K562 (cell line): Measurements from ENCODE around the gene ZNF358. TPM values are rescaled to one million over a fixed set of nuclear protein-coding genes. Genes with fewer than 3 reads are reported as not detected.

Source experiments
- AFF4 ChIP-seq: sonication (generic); formaldehyde crosslinking; IDR thresholded peaks from 2 replicates; pipeline ENCODE4 v1.8.0; 2023; ENCODE audit warnings: mild to moderate bottlenecking, missing genetic modification reagents
- BHLHE40 ChIP-seq: IDR thresholded peaks from 2 replicates; pipeline ENCODE4 v1.6.1; 2011; ENCODE audit warnings: low read length, improper control_type of control experiment
- CBX1 ChIP-seq: sonication (generic); IDR thresholded peaks from 2 replicates; pipeline ENCODE4 v1.6.1; 2016; ENCODE audit warnings: antibody characterized with exemption, low read depth, mild to moderate bottlenecking
- CEBPB ChIP-seq: fragments of 450-650 bp; IDR thresholded peaks from 2 replicates; pipeline ENCODE4 v1.6.1; 2016; ENCODE audit warnings: missing genetic modification characterization, missing compliant biosample characterization
- CEBPG ChIP-seq, 3 experiments: fragments of 200-800 bp in 1 of 3; sonication (Bioruptor generic) in 1 of 3; sonication (generic) in 1 of 3; formaldehyde crosslinking in 1 of 3; IDR thresholded peaks in 2 of 3; conservative IDR thresholded peaks in 1 of 3; 2 replicates each; pipeline versions ENCODE4 v1.6.1 to v1.8.0; 2016 to 2022; ENCODE audit warnings: missing compliant biosample characterization in 2 of 3, missing genetic modification characterization in 2 of 3, mild to moderate bottlenecking in 1 of 3, missing genetic modification reagents in 1 of 3
- GABPA ChIP-seq: fragments of 200-800 bp; sonication (Bioruptor generic); conservative IDR thresholded peaks from 2 replicates; pipeline ENCODE4 v1.6.1; 2016; ENCODE audit warnings: low read depth, missing genetic modification characterization, missing compliant biosample characterization
- HNRNPK ChIP-seq: fragments of 200-400 bp; formaldehyde crosslinking; IDR thresholded peaks from one replicate; pipeline ENCODE4 v1.6.1; 2018; ENCODE audit warnings: mild to moderate bottlenecking, low read depth, low read length; ENCODE audit not compliant: poor library complexity, severe bottlenecking
- MYBL2 ChIP-seq, 2 experiments: fragments of 450-650 bp in 1 of 2; sonication (generic) in 1 of 2; formaldehyde crosslinking in 1 of 2; IDR thresholded peaks; 2 replicates each; pipeline versions ENCODE4 v1.6.1 to v1.8.1; 2017 to 2022; ENCODE audit warnings: borderline replicate concordance in 1 of 2, inconsistent platforms in 1 of 2, low read depth in 1 of 2, mild to moderate bottlenecking in 1 of 2, missing genetic modification reagents in 1 of 2, moderate library complexity in 1 of 2
- MYNN ChIP-seq, 2 experiments: sonication (generic); formaldehyde crosslinking in 1 of 2; IDR thresholded peaks; 2 replicates each; pipeline versions ENCODE4 v1.5.0 to v1.6.1; 2016 to 2020; ENCODE audit warnings: antibody characterized with exemption in 1 of 2, missing genetic modification reagents in 1 of 2
- NBN ChIP-seq: fragments of 450-650 bp; IDR thresholded peaks from 2 replicates; pipeline ENCODE4 v1.6.1; 2016; ENCODE audit warnings: low read depth, mild to moderate bottlenecking
- NFATC3 ChIP-seq: fragments of 450-650 bp; IDR thresholded peaks from 2 replicates; pipeline ENCODE4 v1.6.1; 2017; ENCODE audit warnings: mild to moderate bottlenecking
- NR2C1 ChIP-seq, 2 experiments: fragments of 450-650 bp; IDR thresholded peaks; 2 replicates each; pipeline ENCODE4 v1.6.1; 2017; ENCODE audit warnings: mild to moderate bottlenecking in 2 of 2, antibody characterized with exemption in 1 of 2, inconsistent platforms in 1 of 2, missing compliant biosample characterization in 1 of 2, missing genetic modification characterization in 1 of 2
- NRF1 ChIP-seq, 2 experiments: fragments of 450-650 bp; IDR thresholded peaks in 1 of 2; conservative IDR thresholded peaks in 1 of 2; 2 replicates each; pipeline ENCODE4 v1.6.1; 2014; ENCODE audit warnings: mild to moderate bottlenecking in 2 of 2
- SAP30 ChIP-seq: fragments of 200-600 bp; sonication (generic); IDR thresholded peaks from 2 replicates; pipeline ENCODE4 v1.6.1; 2012; ENCODE audit warnings: borderline replicate concordance, low read depth, mild to moderate bottlenecking, moderate library complexity, low read length, control low read depth, inconsistent platforms; ENCODE audit not compliant: insufficient read depth, poor library complexity, severe bottlenecking
- SIRT6 ChIP-seq: IDR thresholded peaks from one replicate; pipeline ENCODE4 v1.6.1; 2012; ENCODE audit warnings: low read depth, mild to moderate bottlenecking, control low read depth, inconsistent platforms, low read length, moderate library complexity
- SREBF2 ChIP-seq: sonication (generic); formaldehyde crosslinking; IDR thresholded peaks from 2 replicates; pipeline ENCODE4 v1.4.0; 2020; ENCODE audit warnings: mild to moderate bottlenecking, missing genetic modification reagents
- TAF9B ChIP-seq: fragments of 450-650 bp; IDR thresholded peaks from 2 replicates; pipeline ENCODE4 v1.6.1; 2018; ENCODE audit warnings: mild to moderate bottlenecking; ENCODE audit not compliant: partially characterized antibody
- TBL1XR1 ChIP-seq, 2 experiments: IDR thresholded peaks; 2 replicates each; pipeline ENCODE4 v1.6.1; 2012; ENCODE audit warnings: improper control_type of control experiment in 2 of 2, low read length in 2 of 2, mild to moderate bottlenecking in 1 of 2
- ZEB2 ChIP-seq: fragments of 450-650 bp; IDR thresholded peaks from 2 replicates; pipeline ENCODE4 v1.6.1; 2016
- ZNF212 ChIP-seq: fragments of 450-650 bp; formaldehyde crosslinking; IDR thresholded peaks from 2 replicates; pipeline ENCODE4 v1.4.0; 2020; ENCODE audit warnings: mild to moderate bottlenecking
- ZNF655 ChIP-seq: fragments of 250-450 bp; sonication (Bioruptor Pico); IDR thresholded peaks from 2 replicates; pipeline ENCODE4 v1.5.0; 2021
- ZNF75A ChIP-seq: fragments of 450-650 bp; formaldehyde crosslinking; IDR thresholded peaks from 2 replicates; pipeline ENCODE4 v1.4.0; 2020; ENCODE audit warnings: mild to moderate bottlenecking
- ZNF79 ChIP-seq: fragments of 250-450 bp; sonication (Bioruptor Pico); IDR thresholded peaks from 2 replicates; pipeline ENCODE4 v1.4.0; 2020; ENCODE audit warnings: low read depth, mild to moderate bottlenecking, moderate library complexity
- polyA plus RNA-seq, 8 experiments: library from polyadenylated mRNA; depleted of rRNA in 4 of 8; stranded (reverse) in 5 of 8; unstranded in 3 of 8; fragments of >200 nt; fragmentation: Nextera tagmentation in 2 of 8; fragmentation: Illumina TruSeq in 1 of 8; extraction: Ambion mirVana in 2 of 8; extraction: Trizol in 1 of 8; gene quantifications; 2 replicates each; pipeline versions ENCODE4 v1.2.1 to v1.2.3, GENCODE V29; 2011 to 2014; ENCODE audit warnings: inconsistent platforms in 1 of 8, missing spikeins in 1 of 8
- total RNA-seq, 7 experiments: library from RNA; depleted of rRNA in 6 of 7; stranded (reverse); fragments of >200 nt in 6 of 7; fragmentation: Illumina TruSeq in 2 of 7; extraction: Trizol in 2 of 7; gene quantifications; 2 replicates each; pipeline versions ENCODE4 v1.2.1 to v1.2.3, GENCODE V29; 2011 to 2021; ENCODE audit warnings: low replicate concordance in 1 of 7

The ZNF358 gene
- total and polyA plus RNA-seq, 9 of the 15 experiments (the other 6 are each of a cell fraction or from before 2014, with no cell fraction given), result 0.04 to 17.2 (median 4.9) TPM

GRCh38 chr19:7522923-7523667, 7.2 kb downstream of the ZNF358 start (continued):
- TF ChIP-seq ZNF655 (CRISPR knock-in tag) (no peak), SREBF2 (CRISPR knock-in tag) (no peak), TAF9B (no peak), MYNN (IDR thresholded peaks at IDR 0.05) (no peak), MYNN (CRISPR knock-in tag; IDR thresholded peaks at IDR 0.05) (no peak), CEBPB (tag) (peak; percentile 59), ZEB2 (no peak), NRF1 (conservative IDR thresholded peaks at IDR 0.05 in 1 of 2, IDR thresholded peaks at IDR 0.05 in 1 of 2) (no peak), NBN (no peak), NR2C1 (IDR thresholded peaks at IDR 0.05) (no peak), NR2C1 (tag; IDR thresholded peaks at IDR 0.05) (no peak), BHLHE40 (peak; percentile 52; the same call in 1 of the 2 replicates), MYBL2 (IDR thresholded peaks at IDR 0.05; ENCODE audit: low read depth) (no peak), MYBL2 (CRISPR knock-in tag; IDR thresholded peaks at IDR 0.05; ENCODE audit: borderline replicate concordance) (no peak), SAP30 (no peak), HNRNPK (no peak), GABPA (tag) (no peak), ZNF212 (CRISPR knock-in tag) (no peak), CEBPG (CRISPR knock-in tag; IDR thresholded peaks at IDR 0.05) (no peak), CEBPG (tag; conservative IDR thresholded peaks at IDR 0.05 in 1 of 2, IDR thresholded peaks at IDR 0.05 in 1 of 2) (0 out of 4 replicates have a peak, but pooled peaks have one; percentile 21 to 32), AFF4 (no peak), SIRT6 (no peak), TBL1XR1 (IDR thresholded peaks at IDR 0.05; ENCODE audit: low read length in 2 of 2) (no peak), ZNF79 (CRISPR knock-in tag) (no peak), NFATC3 (no peak), ZNF75A (CRISPR knock-in tag) (no peak), CBX1 (no peak)
